IPS-11a (cell line): Measurements from ENCODE around the gene AURKAIP1.

Experiments used
- H3K4me3 ChIP-seq: one replicate; pipeline ENCODE4 v1.5.1; 2013; ENCODE audit warnings: low read depth, low read length, control low read depth

AURKAIP1 gene

DNA sequence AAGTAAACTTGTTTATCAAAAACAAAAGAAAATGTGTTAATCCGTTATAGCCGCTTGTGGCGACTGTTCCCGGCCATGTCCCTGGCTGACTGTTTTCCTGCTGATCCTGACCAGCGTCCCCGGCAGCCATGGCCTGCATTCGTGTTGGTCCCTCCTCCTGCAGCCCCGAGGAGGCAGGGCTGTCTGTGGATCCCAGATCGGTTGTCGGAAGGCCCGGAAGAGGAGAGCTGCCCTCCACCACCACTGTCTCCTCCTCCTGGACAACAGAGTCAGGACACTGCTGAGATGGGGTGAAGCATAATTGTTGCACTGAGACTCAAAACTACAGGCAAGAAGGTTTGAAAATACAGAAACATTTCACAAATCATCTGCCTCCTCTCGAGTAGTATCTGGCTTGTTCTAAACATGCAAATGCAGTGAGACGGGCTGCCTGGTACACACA, 13.0 kb downstream of the AURKAIP1 start:
- H3K4me3 ChIP-seq = no peak overlapping the region

DNA sequence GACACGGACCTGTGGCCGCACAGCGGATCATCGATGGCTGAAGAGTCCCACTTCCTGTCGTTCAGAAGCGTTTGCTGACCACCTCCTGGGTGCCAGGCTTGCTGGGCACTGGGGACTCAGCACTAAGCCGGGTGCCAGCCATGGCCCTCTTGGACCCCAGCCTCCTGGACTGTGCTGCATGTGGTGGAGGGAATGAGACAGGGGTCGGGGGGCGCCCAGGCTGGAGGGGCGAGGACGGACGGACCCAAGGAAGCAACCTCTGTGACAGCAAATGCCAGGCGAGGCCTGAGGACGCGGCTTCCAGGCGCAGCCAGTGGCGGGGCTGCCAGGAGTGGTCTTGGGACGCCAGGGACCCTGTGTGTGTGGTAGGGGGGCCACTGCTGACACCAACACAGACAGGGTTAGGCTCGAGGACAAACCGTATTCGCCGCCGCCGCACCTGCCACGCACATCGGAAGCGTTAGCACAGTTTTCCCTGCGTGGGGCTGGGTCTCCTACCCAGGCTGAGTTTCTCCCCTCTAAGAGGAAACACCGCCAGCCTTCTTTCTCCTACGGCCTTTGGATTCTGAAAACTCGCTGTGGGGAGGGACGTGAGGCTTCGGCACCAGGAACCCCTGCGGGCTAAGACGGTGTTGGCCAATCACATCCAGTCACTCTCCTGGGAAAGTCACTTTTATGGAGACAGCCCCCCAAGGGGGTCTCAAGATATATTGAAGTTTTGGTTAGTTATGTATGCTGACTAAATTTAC, 13.6 kb downstream of the AURKAIP1 start:
- no peak overlapping the region for H3K4me3 ChIP-seq

DNA sequence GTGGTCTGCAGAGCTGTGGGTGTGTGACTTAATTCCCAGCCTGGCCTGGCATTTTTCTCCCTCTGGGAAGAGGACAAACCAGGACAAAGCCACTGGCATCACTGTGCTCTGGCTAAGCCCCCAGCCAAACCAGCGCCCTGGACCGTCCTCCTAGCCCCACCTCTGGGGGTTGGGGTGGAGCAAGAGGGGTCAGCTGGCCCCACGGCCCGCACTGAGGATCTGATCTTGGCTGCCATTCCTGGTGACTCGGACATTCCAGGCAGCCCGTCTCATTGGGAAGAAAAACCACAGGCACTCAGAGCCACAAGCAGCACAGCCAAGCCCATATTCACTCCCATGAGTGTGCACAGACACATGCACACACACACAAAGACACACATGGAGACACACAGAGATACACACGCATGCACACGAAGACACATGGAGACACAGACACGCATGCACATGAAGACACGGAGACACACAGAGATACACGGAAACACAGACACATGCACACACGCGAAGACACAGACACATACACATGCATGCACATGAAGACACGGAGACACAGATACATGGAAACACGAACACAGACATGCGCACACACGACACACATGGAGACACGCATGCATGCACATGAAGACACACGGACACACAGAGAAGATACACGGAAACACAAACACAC, 14.4 kb downstream of the AURKAIP1 start:
- no peak overlapping the region for H3K4me3 ChIP-seq

DNA sequence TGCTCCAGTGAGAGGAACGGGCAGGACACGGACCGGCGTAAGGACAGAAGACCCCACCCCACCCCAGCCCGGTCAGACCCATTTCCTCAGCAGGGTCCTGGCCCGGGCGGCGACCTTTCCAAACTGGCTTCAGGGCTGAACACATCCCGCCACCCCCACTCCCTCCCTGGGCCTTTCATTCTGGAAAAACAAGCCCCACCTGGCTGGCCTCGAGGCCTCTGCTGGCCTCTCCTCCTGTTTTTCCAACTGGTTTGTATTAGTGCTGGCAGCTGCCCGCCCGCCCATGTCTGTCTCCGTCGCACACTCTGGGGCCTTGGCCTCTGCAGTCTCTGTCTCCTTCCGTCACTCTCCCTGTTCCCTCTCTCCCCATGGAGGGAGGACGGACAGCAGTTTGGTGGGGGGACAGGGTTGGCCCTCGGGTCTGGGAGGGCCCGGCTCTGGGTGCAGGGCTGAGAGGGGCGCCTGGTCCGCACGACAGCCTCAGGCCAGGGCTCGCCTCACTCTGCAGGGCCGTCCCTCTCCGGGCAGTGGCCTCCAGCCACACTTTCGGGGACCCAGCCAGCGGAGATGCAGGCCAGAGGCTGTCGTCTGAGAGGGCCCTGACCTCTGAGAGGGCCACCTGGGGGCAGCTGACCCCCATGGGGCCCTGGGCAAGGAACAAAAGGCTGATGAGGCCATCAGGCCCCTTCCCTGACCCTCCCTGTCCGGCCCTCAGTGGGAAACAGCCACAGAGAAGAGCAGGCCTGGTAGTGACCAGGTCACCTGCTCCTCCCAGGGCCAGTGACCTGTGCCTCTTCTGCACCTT, 15.1 kb downstream of the AURKAIP1 start:
- H3K4me3 ChIP-seq = no peak overlapping the region

DNA sequence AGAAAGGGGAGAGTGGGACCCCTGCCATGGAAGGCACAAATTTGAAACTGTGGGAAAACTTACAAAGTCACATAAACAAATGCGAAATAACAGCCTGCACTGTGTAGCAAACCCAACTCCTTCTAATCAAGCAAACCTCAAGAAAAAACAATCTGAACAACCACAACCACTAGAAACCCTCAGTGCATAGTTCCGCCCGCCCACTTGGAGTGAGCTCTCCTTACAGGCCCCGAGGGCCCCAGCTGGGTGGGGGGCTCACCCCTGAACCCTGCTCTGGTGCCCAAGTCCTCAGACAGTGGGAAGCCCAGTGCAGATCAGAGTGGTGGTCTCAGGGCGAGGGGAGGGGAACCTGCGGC, 15.7 kb downstream of the AURKAIP1 start:
- no peak overlapping the region for H3K4me3 ChIP-seq

GRCh38 chr1:1358433-1359271, 16.4 kb downstream of the AURKAIP1 start, which contains the start of gene MXRA8:
Gene MXRA8, minus strand, starts transcription at chr1:1358555. Its CDS starts 51 bp downstream, at chr1:1358504.
- peak within 1 kb of the TSS; percentile 17 for H3K4me3 ChIP-seq

DNA sequence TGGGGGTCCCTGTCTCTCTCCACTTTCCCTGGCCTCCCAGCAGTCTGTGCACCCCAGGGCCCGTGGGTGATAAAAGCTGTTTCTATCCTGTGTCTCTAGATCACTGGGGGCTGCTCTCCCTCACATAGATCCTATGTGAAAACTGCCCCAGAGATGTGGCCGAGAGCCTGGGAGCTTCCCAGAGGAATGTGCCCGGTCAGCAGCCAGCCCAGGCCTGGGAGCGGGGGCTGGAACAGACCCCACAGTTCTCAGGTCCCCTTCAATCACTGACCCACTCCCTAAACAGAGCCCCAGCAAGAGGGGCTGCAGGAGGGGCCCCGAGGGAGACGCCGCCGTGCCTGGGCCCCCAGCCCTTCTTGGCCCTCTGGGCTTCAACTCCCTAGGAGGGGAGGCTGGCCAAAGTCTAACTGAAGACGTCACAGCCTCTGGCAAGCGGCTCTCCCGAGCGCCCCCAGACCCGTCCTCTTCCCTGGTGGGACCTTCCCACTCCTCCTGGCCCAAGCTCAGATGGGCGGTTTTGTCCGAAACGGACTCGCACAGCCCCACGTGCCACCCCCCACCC, 17.1 kb downstream of the AURKAIP1 start:
- H3K4me3 ChIP-seq = peak overlapping the region; percentile 17

- H3K4me3 ChIP-seq = no peak overlapping the region
Observed at GRCh38 chr1:1356796-1357401, 18.1 kb downstream of the AURKAIP1 start.

- H3K4me3 ChIP-seq = no peak overlapping the region
Observed at GRCh38 chr1:1356166-1356795, 18.7 kb downstream of the AURKAIP1 start.

DNA sequence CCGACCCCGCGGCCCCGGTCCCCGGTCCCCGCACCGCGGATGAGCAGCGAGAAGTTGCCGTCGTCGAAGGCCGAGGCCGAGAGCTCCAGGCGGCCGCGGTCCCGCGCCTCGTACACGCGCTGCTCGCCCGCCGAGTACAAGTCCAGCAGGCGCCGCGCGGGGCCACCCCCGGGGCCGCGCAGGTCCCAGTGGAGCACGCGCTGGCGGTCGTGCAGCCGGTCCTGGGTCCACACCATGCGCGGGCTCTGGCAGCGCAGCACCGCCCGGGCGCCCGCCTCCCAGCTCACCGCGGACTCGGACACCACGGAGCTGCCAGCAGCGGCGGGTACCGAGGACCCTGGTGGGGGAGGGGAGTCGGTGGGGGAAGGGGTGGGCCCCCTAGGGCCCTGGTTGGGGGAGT, 19.6 kb downstream of the AURKAIP1 start:
- no peak overlapping the region for H3K4me3 ChIP-seq

GRCh38 chr1:1354271-1355247, 20.4 kb downstream of the AURKAIP1 start:
- H3K4me3 ChIP-seq = no peak overlapping the region

- no peak overlapping the region for H3K4me3 ChIP-seq
Observed at GRCh38 chr1:1353389-1354151, 21.4 kb downstream of the AURKAIP1 start.

GRCh38 chr1:1352786-1353388, 22.1 kb downstream of the AURKAIP1 start:
- no peak overlapping the region for H3K4me3 ChIP-seq

DNA sequence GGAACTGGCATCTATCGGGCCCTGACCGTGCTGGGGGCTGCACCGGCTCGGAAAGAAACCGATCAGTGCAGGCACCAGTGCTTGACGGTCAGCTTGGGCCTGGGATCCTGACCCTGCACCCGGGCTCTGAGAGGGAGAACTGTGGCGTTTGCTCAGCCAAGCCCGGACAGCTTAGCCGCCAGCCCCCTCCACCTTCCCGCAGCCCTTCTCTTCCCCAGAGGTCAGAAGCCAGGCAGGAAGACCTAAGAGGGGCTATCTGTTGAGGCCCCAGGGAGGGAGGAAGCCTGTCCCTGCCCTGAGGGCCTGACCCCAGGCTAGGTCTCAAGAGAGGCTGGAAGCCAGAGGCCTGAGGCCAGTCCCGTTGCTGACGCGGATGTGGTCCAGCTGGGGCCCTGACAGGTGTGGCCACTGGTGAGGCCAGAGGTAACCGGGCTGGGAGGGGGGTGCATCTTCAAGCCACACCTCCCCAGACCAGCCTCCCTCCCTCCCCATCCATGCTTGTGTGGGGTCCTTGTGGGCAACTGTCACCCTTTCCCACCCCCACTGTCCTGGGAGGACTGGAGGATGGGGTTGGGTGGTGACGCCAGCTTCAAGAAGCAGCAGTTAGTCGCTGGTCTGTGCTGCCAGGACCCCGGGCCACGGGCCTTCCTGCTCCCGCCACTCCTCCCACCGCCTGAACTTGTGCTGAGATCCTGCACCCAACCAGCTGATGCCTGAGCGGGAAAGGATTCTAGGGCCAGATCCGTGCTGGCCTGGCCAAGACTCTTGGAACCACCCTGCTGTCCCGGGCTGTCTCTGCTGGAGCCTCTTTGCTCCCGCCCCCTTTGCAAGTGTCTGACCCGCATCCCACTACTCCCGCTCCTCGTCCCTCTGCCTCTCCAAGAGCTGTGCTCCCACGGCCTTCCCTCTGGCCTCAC, 23.2 kb downstream of the AURKAIP1 start:
- H3K4me3 ChIP-seq = no peak overlapping the region

GRCh38 chr1:1349256-1350012, 25.6 kb downstream of the AURKAIP1 start, which contains the start of gene DVL1:
Gene DVL1, minus strand, starts transcription at chr1:1349418. Its CDS starts 353 bp downstream, at chr1:1349065.
- H3K4me3 ChIP-seq = peak within 1 kb of the TSS; percentile 77
